Astrocyte (in vitro differentiated cells and primary cell): ENCODE data around the gene SALL4. TPM values are rescaled to one million over a fixed set of nuclear protein-coding genes. Genes with fewer than 3 reads are reported as not detected.

ENCODE experiments used
- DNase-seq: peaks from one replicate; pipeline ENCODE4 v3.0.0-alpha.2; 2010; ENCODE audit warnings: low read depth
- FAIRE-seq: peaks from 2 replicates; lab custom pipeline; 2011; peaks lifted over from hg19 to GRCh38; lab: Jason Lieb, UNC
- H2AFZ ChIP-seq: 2 replicates; pipeline ENCODE4 v1.6.0; 2012; ENCODE audit warnings: low read depth, low read length, inconsistent platforms
- H3K27ac ChIP-seq: 2 replicates; pipeline ENCODE4 v1.5.1; 2011; ENCODE audit warnings: low read depth, low read length, inconsistent platforms
- H3K27me3 ChIP-seq: 2 replicates; pipeline ENCODE4 v1.6.0; 2011; ENCODE audit warnings: low read length, inconsistent platforms; ENCODE audit not compliant: insufficient read depth
- H3K36me3 ChIP-seq: 2 replicates; pipeline ENCODE4 v1.5.1; 2011; ENCODE audit warnings: low read length, inconsistent platforms; ENCODE audit not compliant: insufficient read depth
- H3K4me1 ChIP-seq: 2 replicates; pipeline ENCODE4 v1.5.1; 2011; ENCODE audit warnings: low read length, inconsistent platforms; ENCODE audit not compliant: insufficient read depth
- H3K4me2 ChIP-seq: 2 replicates; pipeline ENCODE4 v1.6.0; 2012; ENCODE audit warnings: low read length, inconsistent platforms
- H3K4me3 ChIP-seq: 2 replicates; pipeline ENCODE4 v1.5.1; 2011; ENCODE audit warnings: low read depth, mild to moderate bottlenecking, low read length, inconsistent platforms; ENCODE audit not compliant: insufficient read depth
- H3K79me2 ChIP-seq: 2 replicates; pipeline ENCODE4 v1.6.0; 2012; ENCODE audit warnings: mild to moderate bottlenecking, low read length, inconsistent platforms; ENCODE audit not compliant: insufficient read depth
- H3K9ac ChIP-seq: 2 replicates; pipeline ENCODE4 v1.6.0; 2012; ENCODE audit warnings: mild to moderate bottlenecking, low read length, inconsistent platforms
- H3K9me3 ChIP-seq: 2 replicates; pipeline ENCODE4 v1.5.1; 2012; ENCODE audit warnings: low read depth, mild to moderate bottlenecking, low read length, inconsistent platforms; ENCODE audit not compliant: insufficient read depth
- H4K20me1 ChIP-seq: 2 replicates; pipeline ENCODE4 v1.6.0; 2012; ENCODE audit warnings: low read length, inconsistent platforms; ENCODE audit not compliant: insufficient read depth
- H3K27ac Mint-ChIP-seq: one replicate; pipeline ENCODE4 v1.8.0; 2021; ENCODE audit warnings: mild to moderate bottlenecking, mixed read lengths; ENCODE audit not compliant: unreplicated experiment
- H3K27me3 Mint-ChIP-seq: one replicate; pipeline ENCODE4 v1.8.0; 2021; ENCODE audit warnings: low read depth, mixed read lengths; ENCODE audit not compliant: unreplicated experiment
- H3K36me3 Mint-ChIP-seq: one replicate; pipeline ENCODE4 v1.8.0; 2021; ENCODE audit warnings: low read depth, mixed read lengths; ENCODE audit not compliant: unreplicated experiment
- H3K4me1 Mint-ChIP-seq: one replicate; pipeline ENCODE4 v1.8.0; 2021; ENCODE audit warnings: low read depth, mixed read lengths; ENCODE audit not compliant: unreplicated experiment
- H3K4me3 Mint-ChIP-seq: one replicate; pipeline ENCODE4 v1.8.0; 2021; ENCODE audit warnings: mild to moderate bottlenecking, moderate library complexity, mixed read lengths; ENCODE audit not compliant: unreplicated experiment
- H3K9me3 Mint-ChIP-seq: one replicate; pipeline ENCODE4 v1.8.0; 2021; ENCODE audit warnings: mild to moderate bottlenecking, mixed read lengths; ENCODE audit not compliant: unreplicated experiment
- CTCF ChIP-seq: IDR thresholded peaks from 2 replicates; pipeline ENCODE4 v1.5.1; 2011; ENCODE audit warnings: low read depth, mild to moderate bottlenecking, inconsistent platforms, low read length, moderate library complexity; ENCODE audit not compliant: insufficient read depth
- EZH2 ChIP-seq: IDR thresholded peaks from 2 replicates; pipeline ENCODE4 v1.6.1; 2012; ENCODE audit warnings: mild to moderate bottlenecking, low read length, inconsistent platforms; ENCODE audit not compliant: insufficient read depth
- total RNA-seq: library from RNA; stranded (reverse); gene quantifications from 2 replicates; pipeline ENCODE4 v1.2.1, GENCODE V29; 2021

Gene SALL4
- total RNA-seq, 1 donor from 2014 or later: 21.7 TPM

GRCh38 chr20:51768759-51769517 lies 33.4 kb downstream of the SALL4 start:
- no peaks in the 10 kb centered on the region for H3K27me3 ChIP-seq
- no peaks in the 10 kb centered on the region for H3K9me3 Mint-ChIP-seq
- peaks cover 6% of the 10 kb centered on the region for H3K4me1 ChIP-seq
- H3K4me1 Mint-ChIP-seq: no peaks in the 10 kb centered on the region
- H4K20me1 ChIP-seq: no peaks in the 10 kb centered on the region
- H3K36me3 ChIP-seq: no peaks in the 10 kb centered on the region
- H3K4me3 ChIP-seq: no peak overlapping the region
- H3K4me2 ChIP-seq: peak overlapping the region; percentile 61
- H3K27ac Mint-ChIP-seq: peak overlapping the region; percentile 42
- H3K36me3 Mint-ChIP-seq: no peaks in the 10 kb centered on the region
- H3K27me3 Mint-ChIP-seq: no peaks in the 10 kb centered on the region
- FAIRE-seq (no peak), DNase-seq (no peak)
- peak overlapping the region; percentile 30 for H2AFZ ChIP-seq
- TF ChIP-seq CTCF: no peak
- no peak for TF ChIP-seq EZH2
- H3K9me3 ChIP-seq: no peaks in the 10 kb centered on the region
- H3K4me3 Mint-ChIP-seq: peak overlapping the region; percentile 82
- H3K27ac ChIP-seq: no peak overlapping the region
- H3K79me2 ChIP-seq: peaks cover 19% of the 10 kb centered on the region
- no peak overlapping the region for H3K9ac ChIP-seq

GRCh38 chr20:51767867-51768758 lies 34.2 kb downstream of the SALL4 start, which contains the start of gene ATP9A:
TSS of gene ATP9A (minus strand) at chr20:51768390. CDS start at chr20:51768369, 21 bp downstream.
- Histone ChIP-seq H3K4me1 (peaks cover 6% of the 10 kb centered on the region), H3K4me3 (peak within 1 kb of the TSS; percentile 80), H3K9me3 (no peaks in the 10 kb centered on the region), H3K36me3 (no peaks in the 10 kb centered on the region), H2AFZ (peak within 1 kb of the TSS; percentile 88), H3K4me2 (peak within 1 kb of the TSS; percentile 94), H3K27ac (no peak within 1 kb of the TSS), H3K9ac (peak within 1 kb of the TSS; percentile 86), H4K20me1 (no peaks in the 10 kb centered on the region), H3K27me3 (no peaks in the 10 kb centered on the region), H3K79me2 (peaks cover 25% of the 10 kb centered on the region)
- Mint-ChIP-seq H3K27ac (peak within 1 kb of the TSS; percentile 42), H3K27me3 (no peaks in the 10 kb centered on the region), H3K36me3 (no peaks in the 10 kb centered on the region), H3K4me1 (no peaks in the 10 kb centered on the region), H3K9me3 (no peaks in the 10 kb centered on the region), H3K4me3 (peak within 1 kb of the TSS; percentile 82)
- TF ChIP-seq EZH2 (no peak), CTCF (no peak)
- FAIRE-seq (no peak), DNase-seq (peak; percentile 22)
